Choroid plexus epithelial cell (primary cell): Measurements from ENCODE around the gene SPNS1.

Source experiments
- DNase-seq: peaks from one replicate; pipeline ENCODE4 v3.0.0-alpha.2; 2010; ENCODE audit warnings: low read depth
- H3K4me3 ChIP-seq: 2 replicates; pipeline ENCODE4 v1.5.1; 2011; ENCODE audit warnings: low read depth, mild to moderate bottlenecking, control low read depth, low read length, moderate library complexity
- CTCF ChIP-seq: conservative IDR thresholded peaks from 2 replicates; pipeline ENCODE4 v1.5.1; 2011; ENCODE audit warnings: low read depth, mild to moderate bottlenecking, control low read depth, inconsistent platforms, low read length, moderate library complexity

Gene SPNS1

GRCh38 chr16:28931801-28932225, 42.8 kb upstream of the SPNS1 start, which contains the start of gene CD19:
Gene CD19, plus strand, starts transcription at chr16:28931971. Its CDS starts 30 bp downstream, at chr16:28932001.
- no peak within 1 kb of the TSS for H3K4me3 ChIP-seq
- TF ChIP-seq CTCF, result no peak
- no peak for DNase-seq

DNA sequence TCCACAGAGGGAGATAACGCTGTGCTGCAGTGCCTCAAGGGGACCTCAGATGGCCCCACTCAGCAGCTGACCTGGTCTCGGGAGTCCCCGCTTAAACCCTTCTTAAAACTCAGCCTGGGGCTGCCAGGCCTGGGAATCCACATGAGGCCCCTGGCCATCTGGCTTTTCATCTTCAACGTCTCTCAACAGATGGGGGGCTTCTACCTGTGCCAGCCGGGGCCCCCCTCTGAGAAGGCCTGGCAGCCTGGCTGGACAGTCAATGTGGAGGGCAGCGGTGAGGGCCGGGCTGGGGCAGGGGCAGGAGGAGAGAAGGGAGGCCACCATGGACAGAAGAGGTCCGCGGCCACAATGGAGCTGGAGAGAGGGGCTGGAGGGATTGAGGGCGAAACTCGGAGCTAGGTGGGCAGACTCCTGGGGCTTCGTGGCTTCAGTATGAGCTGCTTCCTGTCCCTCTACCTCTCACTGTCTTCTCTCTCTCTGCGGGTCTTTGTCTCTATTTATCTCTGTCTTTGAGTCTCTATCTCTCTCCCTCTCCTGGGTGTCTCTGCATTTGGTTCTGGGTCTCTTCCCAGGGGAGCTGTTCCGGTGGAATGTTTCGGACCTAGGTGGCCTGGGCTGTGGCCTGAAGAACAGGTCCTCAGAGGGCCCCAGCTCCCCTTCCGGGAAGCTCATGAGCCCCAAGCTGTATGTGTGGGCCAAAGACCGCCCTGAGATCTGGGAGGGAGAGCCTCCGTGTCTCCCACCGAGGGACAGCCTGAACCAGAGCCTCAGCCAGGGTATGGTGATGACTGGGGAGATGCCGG, 42.0 kb upstream of the SPNS1 start:
- TF ChIP-seq CTCF, result no peak
- H3K4me3 ChIP-seq, result no peak overlapping the region
- DNase-seq, result no peak

DNA sequence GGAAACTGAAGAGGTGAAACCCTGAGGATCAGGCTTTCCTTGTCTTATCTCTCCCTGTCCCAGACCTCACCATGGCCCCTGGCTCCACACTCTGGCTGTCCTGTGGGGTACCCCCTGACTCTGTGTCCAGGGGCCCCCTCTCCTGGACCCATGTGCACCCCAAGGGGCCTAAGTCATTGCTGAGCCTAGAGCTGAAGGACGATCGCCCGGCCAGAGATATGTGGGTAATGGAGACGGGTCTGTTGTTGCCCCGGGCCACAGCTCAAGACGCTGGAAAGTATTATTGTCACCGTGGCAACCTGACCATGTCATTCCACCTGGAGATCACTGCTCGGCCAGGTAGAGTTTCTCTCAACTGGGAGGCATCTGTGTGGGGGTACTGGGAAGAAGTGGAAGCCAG, 41.4 kb upstream of the SPNS1 start:
- no peak for TF ChIP-seq CTCF
- no peak for DNase-seq
- H3K4me3 ChIP-seq, result no peak overlapping the region

- H3K4me3 ChIP-seq, result no peak overlapping the region
- no peak for DNase-seq
- TF ChIP-seq CTCF, result no peak
Observed at GRCh38 chr16:28935346-28935745, 39.2 kb upstream of the SPNS1 start.

- no peak for TF ChIP-seq CTCF
- peak overlapping the region; percentile 9 for H3K4me3 ChIP-seq
- DNase-seq, result peak; percentile 85
Observed at GRCh38 chr16:28935924-28936783, 38.4 kb upstream of the SPNS1 start.

DNA sequence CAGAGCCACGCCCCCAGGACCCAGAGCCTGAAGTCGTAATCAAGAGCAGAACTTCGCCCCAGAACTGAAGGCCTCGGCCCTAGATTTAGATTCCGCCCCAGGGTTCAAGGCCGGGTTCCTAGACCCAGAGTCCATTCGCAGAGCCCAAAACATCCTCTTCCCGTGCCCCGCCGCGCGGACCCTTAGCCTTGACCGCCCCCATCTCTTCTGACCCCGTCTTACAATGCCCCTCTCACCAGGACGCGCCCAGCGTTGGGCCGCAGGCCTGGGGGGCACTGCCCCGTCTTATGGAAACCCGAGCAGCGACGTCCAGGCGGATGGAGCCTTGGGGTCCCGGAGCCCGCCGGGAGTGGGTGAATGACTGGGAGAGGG, 37.8 kb upstream of the SPNS1 start:
- H3K4me3 ChIP-seq, result no peak overlapping the region
- TF ChIP-seq CTCF, result no peak
- no peak for DNase-seq
